ENCODE results near the gene SEPTIN12. TPM values are rescaled to one million over a fixed set of nuclear protein-coding genes. Genes with fewer than 3 reads are reported as not detected.

The SEPTIN12 gene
- total RNA-seq: not detected

GRCh38 chr16:4787627-4788482 is at the start of gene SEPTIN12:
SEPTIN12 (minus strand) TSS chr16:4788345; CDS start chr16:4787645, 700 bp downstream.
- peak; percentile 15 for ATAC-seq

- ATAC-seq: no peak
Observed at GRCh38 chr16:4836727-4837126, 48.6 kb upstream of the SEPTIN12 start.

GRCh38 chr16:4833584-4833983 is 45.4 kb upstream of the SEPTIN12 start:
- no peak for ATAC-seq

- ATAC-seq: no peak
Observed at GRCh38 chr16:4832698-4833343, 44.7 kb upstream of the SEPTIN12 start.

- ATAC-seq: no peak
Observed at GRCh38 chr16:4831616-4832015, 43.5 kb upstream of the SEPTIN12 start.

- no peak for ATAC-seq
Observed at GRCh38 chr16:4830408-4830807, 42.3 kb upstream of the SEPTIN12 start.

- ATAC-seq: no peak
Observed at GRCh38 chr16:4828567-4829321, 40.6 kb upstream of the SEPTIN12 start.

- ATAC-seq: no peak
Observed at GRCh38 chr16:4826980-4827379, 38.8 kb upstream of the SEPTIN12 start.

GRCh38 chr16:4826526-4826925 is 38.4 kb upstream of the SEPTIN12 start:
- no peak for ATAC-seq

GRCh38 chr16:4825196-4825595 is 37.1 kb upstream of the SEPTIN12 start:
- ATAC-seq: peak; percentile 8

- ATAC-seq: no peak
Observed at GRCh38 chr16:4820652-4821051, 32.5 kb upstream of the SEPTIN12 start.

- ATAC-seq: no peak
Observed at GRCh38 chr16:4814542-4815173, 26.5 kb upstream of the SEPTIN12 start.

- no peak for ATAC-seq
Observed at GRCh38 chr16:4814046-4814445, 25.9 kb upstream of the SEPTIN12 start.

- no peak for ATAC-seq
Observed at GRCh38 chr16:4813251-4814003, 25.3 kb upstream of the SEPTIN12 start.

- peak; percentile 31 for ATAC-seq
Observed at GRCh38 chr16:4811773-4812172, 23.6 kb upstream of the SEPTIN12 start.

- ATAC-seq: peak; percentile 16
Observed at GRCh38 chr16:4811242-4811641, 23.1 kb upstream of the SEPTIN12 start.

- no peak for ATAC-seq
Observed at GRCh38 chr16:4806280-4806679, 18.1 kb upstream of the SEPTIN12 start.

- no peak for ATAC-seq
Observed at GRCh38 chr16:4805231-4805630, 17.1 kb upstream of the SEPTIN12 start.

GRCh38 chr16:4803898-4804762 is 16.0 kb upstream of the SEPTIN12 start:
- ATAC-seq: no peak

- no peak for ATAC-seq
Observed at GRCh38 chr16:4803401-4803844, 15.3 kb upstream of the SEPTIN12 start.
